ENCODE data around the gene DHX35.

- TF ChIP-seq CTCF (IDR thresholded peaks at IDR 0.05) (no peak), POLR2A (IDR thresholded peaks at IDR 0.05) (no peak)
Measured at GRCh38 chr20:38932457-38933120, 29.6 kb upstream of the DHX35 start.
